Medulla oblongata (tissue), 1 donor: Measurements from ENCODE around the gene GPN1.
"Not testable (repeated sequence)": the region's sequence is repeated elsewhere in the genome, so short reads cannot be mapped to it uniquely, and the experiment has no call there.

ENCODE experiments used
- DNase-seq: peaks from one replicate; pipeline ENCODE4 v3.0.0-alpha.2; 2015; ENCODE audit errors: extremely low spot score

Gene GPN1

DNA sequence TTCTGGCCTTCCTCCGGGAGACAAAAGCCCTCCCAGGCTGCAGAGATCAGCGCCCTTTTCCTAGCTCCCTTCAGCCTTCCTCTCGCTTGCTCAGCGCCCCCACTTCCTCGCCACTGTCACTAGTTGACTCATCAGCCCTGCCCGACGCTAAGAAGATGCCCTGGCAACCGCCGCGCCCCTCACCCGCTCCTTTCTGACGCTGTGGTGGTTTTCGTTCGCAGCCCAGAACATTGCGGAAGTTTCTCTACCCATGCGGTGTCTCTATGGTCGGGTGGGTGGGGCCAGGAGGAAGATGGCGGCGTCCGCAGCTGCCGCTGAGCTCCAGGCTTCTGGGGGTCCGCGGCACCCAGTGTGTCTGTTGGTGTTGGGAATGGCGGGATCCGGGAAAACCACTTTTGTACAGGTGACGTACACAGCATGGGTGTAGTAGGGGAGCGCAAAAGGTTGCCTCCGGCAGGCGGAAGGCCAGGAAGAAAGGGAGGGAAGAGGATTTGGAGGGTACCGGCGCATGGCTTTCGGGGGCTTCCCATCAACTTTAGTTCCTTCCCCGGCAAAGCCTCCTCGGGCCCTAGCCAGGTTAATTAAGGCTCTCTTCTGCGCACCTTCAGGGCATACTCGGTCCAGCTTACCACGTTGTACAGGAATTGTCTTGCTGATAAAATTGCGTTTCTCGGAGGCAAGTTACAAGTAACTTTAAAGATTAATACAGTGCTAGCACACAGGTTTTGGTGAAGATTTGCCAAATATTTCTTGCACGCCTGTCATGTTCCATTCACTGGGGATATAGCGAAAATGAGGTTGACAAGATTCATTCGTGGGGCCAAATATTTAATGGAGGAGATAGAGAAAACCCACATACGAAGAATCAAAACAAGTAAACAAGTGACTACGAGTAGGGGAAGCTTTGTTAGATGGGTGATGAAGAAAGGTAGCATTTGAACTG, at the start of gene GPN1, which contains the start of gene CCDC121:
TSS of gene GPN1 (plus strand) at position 284 of the 943 bp plus-strand sequence. CDS start at position 293, 9 bp downstream.
TSS of gene CCDC121 (minus strand) at position 246 of the 943 bp plus-strand sequence. CDS start 1,213 bp downstream, outside the sequence.
- peak; percentile 94 for DNase-seq

- DNase-seq: no peak
These were observed 47.3 kb upstream of the GPN1 start for GRCh38 chr2:27581417-27582128.

GRCh38 chr2:27582129-27582694, 46.6 kb upstream of the GPN1 start:
- DNase-seq: no peak

GRCh38 chr2:27582695-27583389, 46.0 kb upstream of the GPN1 start, which contains the start of gene ZNF512:
Gene ZNF512, plus strand, starts transcription at chr2:27583042. Its CDS starts 71 bp downstream, at chr2:27583113.
- peak; percentile 91 for DNase-seq

GRCh38 chr2:27583390-27583915, 45.4 kb upstream of the GPN1 start:
- peak; percentile 3 for DNase-seq

DNA sequence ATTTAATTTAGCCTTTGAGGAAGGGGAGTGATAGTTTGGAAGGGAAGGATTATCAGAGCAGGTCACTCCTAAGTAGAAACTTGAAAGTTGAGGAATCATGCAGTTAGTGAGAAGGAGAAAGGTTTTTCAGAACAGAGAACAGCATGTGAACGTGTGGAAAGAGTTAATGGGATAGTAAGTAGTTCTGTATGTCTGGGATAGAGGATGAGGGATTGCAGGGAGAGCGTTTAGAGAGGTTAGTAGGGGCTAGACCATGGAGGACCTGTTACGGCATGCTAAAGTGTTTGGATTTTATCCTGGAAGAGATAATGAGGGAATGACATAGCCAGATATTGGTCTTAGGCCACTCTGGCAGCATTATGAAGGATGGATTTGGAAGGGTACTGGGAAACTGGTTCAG, 44.3 kb upstream of the GPN1 start:
- DNase-seq: no peak

- no peak for DNase-seq
These were observed 41.8 kb upstream of the GPN1 start for GRCh38 chr2:27587025-27587424.

DNA sequence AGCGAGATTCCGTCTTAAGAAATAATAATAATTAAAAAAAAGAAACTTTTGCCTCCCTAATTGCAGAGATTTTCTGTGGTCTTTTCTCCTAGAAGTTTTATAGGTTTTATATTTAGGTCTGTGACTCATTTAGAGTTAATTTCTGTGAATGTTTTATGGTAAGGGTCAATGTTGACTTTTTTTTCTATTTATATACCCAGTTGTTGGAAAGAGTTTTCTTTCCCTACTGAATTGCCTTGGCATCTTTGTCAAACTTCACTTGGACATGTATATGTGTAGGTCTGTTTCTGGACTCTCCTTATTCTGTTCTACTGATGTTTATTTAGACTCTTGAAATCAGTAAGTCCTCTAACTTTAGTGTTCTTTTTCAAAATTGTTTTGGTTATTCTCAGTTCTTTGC, 40.5 kb upstream of the GPN1 start:
- DNase-seq: no peak

DNA sequence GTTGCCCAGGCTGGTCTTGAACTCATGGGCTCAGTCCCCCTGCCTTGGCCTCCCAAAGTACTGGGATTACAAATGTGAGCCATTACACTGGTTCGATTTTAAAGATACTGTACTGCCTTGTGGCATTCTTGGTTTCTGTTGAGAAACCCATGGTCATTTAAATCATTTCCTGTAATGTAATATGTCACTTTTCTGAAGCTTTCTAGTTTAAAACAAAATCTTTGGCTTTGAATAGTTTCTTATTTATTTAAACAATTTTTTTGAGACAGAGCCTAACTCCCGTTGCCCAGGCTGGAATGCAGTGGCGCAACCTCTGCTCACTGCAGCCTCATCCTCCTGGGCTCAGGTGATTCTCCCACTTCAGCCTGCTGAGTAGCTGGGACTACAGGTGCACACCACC, 37.1 kb upstream of the GPN1 start:
- no peak for DNase-seq

- no peak for DNase-seq
These were observed 35.6 kb upstream of the GPN1 start for GRCh38 chr2:27593240-27593639.

- not testable (repeated sequence) for DNase-seq
These were observed 34.7 kb upstream of the GPN1 start for GRCh38 chr2:27594020-27594703.

DNA sequence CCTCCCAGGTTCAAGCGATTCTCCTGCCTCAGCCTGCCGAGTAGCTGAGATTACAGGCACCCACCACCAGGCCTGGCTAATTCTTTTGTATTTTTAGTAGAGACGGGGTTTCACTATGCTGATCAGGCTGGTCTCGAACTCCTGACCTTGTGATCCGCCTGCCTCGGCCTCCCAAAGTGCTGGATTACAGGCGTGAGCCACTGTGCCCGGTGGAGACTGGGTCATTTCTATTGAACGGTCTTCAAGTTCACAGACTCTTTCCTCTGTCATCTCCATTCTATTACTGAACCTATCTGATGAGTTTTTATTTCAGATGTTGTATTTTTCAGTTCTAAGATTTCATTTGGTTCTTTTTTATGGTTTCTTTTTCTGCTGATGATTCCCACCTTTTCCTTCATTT, 33.4 kb upstream of the GPN1 start:
- not testable (repeated sequence) for DNase-seq

- no peak for DNase-seq
These were observed 32.2 kb upstream of the GPN1 start for GRCh38 chr2:27596627-27597026.

DNA sequence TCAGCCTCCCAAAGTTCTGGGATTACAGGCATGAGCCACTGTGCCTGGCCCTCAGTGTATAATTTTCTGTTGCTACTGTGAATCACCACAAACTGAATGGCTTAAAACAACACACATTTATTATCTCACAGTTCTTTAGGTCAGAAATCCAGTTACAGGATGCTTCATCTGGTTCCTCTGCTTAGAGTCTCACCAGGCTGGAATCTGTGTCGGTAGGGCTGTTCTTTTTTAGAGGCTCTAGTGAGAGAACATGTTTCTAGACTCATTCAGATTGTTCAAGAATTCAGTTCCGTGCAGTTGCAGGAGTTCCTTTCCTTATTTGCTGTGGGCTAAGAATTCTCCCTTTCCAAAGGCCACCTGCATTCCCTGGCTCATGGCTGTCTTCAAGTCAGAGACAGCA, 22.2 kb upstream of the GPN1 start:
- DNase-seq: no peak

DNA sequence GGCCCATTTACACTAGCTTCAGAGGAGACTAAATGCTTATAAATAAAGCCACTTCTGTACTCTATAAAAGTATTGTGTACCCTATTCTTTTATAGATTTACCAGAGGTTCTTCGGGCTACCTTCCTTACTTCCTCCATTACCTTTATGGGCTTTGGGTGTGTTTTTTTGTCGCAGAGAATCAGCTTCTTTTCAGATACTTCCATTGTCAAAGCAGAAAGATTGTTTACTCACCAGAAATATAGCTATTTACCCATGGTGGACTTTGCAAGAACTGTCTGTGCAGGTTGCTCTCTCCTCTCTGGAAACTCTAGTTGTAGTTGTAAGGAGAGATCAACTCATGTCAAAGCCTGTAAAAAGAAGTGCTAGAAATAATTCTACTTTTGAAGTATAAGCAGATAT, 14.9 kb upstream of the GPN1 start:
- DNase-seq: no peak

DNA sequence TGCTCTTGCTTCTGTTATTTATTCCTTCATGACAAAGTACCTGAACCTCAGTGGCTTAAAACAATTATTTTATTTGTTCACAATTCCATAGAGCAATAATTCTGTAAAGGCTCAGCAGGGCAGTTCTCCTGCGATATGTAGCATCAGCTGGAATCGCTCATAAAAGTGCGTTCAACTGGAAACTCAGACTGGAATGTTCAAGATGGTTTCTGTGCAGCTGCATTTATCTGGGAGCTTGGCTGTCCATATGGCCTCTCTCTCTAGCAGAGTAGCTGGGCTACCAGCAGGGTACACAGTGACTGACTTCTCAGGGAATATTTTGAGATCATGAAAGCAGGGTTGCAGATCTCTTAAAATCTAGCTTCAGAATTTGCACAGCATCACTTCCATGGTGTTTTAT, 13.5 kb upstream of the GPN1 start:
- DNase-seq: no peak

DNA sequence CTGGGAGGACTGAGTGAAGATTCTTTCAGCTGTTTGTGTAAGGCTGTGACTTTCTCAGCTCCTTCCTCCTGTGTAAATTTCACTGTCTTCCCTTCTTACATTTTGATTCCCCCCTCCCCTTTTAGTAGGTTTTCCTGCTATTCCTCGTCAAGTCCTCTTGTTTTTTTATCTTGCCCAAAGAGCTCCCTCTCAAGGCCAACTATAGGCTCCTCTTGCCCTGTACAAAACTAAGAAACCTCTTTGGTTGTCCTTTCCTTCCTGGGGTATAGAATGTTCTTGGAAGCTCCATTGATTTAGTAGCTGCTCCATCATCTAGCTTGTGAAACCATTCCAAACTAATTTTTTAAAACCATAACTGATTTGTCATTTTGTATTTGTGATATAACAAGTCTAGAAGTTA, 7.3 kb upstream of the GPN1 start:
- no peak for DNase-seq

DNA sequence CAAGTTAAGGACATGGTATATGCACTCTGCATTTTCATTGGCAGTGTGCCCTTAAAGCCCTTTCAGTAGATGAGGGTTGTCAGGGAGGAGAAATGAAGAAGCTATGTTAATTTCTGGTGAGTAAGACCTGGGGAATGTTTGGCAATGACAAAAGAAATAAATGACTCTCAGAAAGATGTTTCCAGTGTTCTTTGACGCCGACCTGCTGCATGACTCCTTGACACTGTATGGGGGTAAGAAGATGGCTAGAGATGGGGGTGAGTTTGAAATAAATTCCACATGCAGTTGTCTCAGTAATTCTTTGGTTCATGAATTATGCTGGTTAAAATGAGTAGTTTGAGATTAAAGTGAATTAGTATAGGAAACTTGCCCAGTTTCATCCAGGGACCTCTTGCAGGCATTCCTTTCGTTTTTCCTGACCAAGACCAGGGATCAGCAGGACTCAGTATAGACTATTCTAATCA, 5.9 kb upstream of the GPN1 start:
- DNase-seq: no peak

- no peak for DNase-seq
These were observed 3.9 kb upstream of the GPN1 start for GRCh38 chr2:27624943-27625342.

- not testable (repeated sequence) for DNase-seq
These were observed 2.5 kb upstream of the GPN1 start for GRCh38 chr2:27626323-27626722.

DNA sequence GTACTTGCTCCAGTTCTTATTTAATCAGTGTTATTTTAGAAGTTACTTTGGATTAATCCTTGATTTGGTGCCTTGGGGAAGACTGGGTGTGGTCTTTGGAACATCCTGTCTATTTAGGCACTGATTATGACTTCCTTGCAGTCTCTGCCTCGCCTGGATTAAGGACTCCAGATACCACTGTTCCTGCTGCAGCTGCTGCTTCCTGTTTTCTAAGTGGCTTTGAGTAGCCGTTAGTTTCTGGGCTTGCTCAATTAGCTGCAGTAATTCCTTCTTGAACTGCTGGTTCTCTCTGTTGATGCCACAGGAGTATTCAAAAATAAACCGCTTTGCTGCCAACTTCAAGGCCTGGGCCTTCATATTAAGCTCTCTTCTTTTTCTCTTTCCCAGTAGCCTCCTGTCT, 1.9 kb upstream of the GPN1 start:
- DNase-seq: peak; percentile 26
